Esophagus squamous epithelium (tissue), 5 donors: Measurements from ENCODE around the gene IQCE. TPM values are rescaled to one million over a fixed set of nuclear protein-coding genes. Genes with fewer than 3 reads are reported as not detected.
A peak's percentile ranks its signal among the peaks of the same experiment; 100 is the strongest.

Experiments
- DNase-seq: peaks from one replicate; lab custom pipeline; 2025; lab: John Stamatoyannopoulos, UW
- H3K27ac ChIP-seq, 4 donors: fragments of 200-600 bp; sonication (generic); one replicate each; pipeline ENCODE4 v1.5.1; 2016 to 2019; ENCODE audit warnings: mild to moderate bottlenecking in 1 of 4
- H3K27me3 ChIP-seq, 4 donors: fragments of 200-600 bp; sonication (generic); 1 replicate in 3 of 4; 2 replicates in 1 of 4; pipeline versions ENCODE4 v1.5.1 to v1.6.0; 2017 to 2021; ENCODE audit warnings: antibody characterized with exemption in 1 of 4
- H3K36me3 ChIP-seq, 3 donors: fragments of 200-600 bp; sonication (generic); one replicate each; pipeline ENCODE4 v1.5.1; 2016 to 2019
- H3K4me1 ChIP-seq, 3 donors: fragments of 200-600 bp; sonication (generic); one replicate each; pipeline ENCODE4 v1.5.1; 2017 to 2019
- H3K4me3 ChIP-seq, 4 donors: fragments of 200-600 bp; sonication (generic); 1 replicate in 3 of 4; 2 replicates in 1 of 4; pipeline ENCODE4 v1.5.1; 2016 to 2019; ENCODE audit warnings: mild to moderate bottlenecking in 2 of 4, moderate library complexity in 1 of 4
- H3K9me3 ChIP-seq, 3 donors: fragments of 200-600 bp; sonication (generic); one replicate each; pipeline ENCODE4 v1.5.1; 2016 to 2019
- CTCF ChIP-seq, 6 experiments: fragments of 450-650 bp in 4 of 6; fragments of 200-600 bp in 2 of 6; sonication (generic) in 2 of 6; IDR thresholded peaks; one replicate each; pipeline ENCODE4 v1.5.1; 2016 to 2019; ENCODE audit warnings: antibody characterized with exemption in 6 of 6, mild to moderate bottlenecking in 4 of 6, moderate library complexity in 4 of 6
- POLR2A ChIP-seq, 4 donors: fragments of 450-650 bp; IDR thresholded peaks; one replicate each; pipeline ENCODE4 v1.6.1; 2017; ENCODE audit warnings: antibody characterized with exemption in 4 of 4, mild to moderate bottlenecking in 4 of 4, moderate library complexity in 3 of 4
- WGBS, 2 donors: methylation state at CpG; one replicate each; pipeline ENCODE4 v1.1.5; 2018; 5-methylcytosine and 5-hydroxymethylcytosine counted together
- intact Hi-C: fragments of 100-400 bp; cut with DNase I; formaldehyde crosslinking; loops from one replicate; pipeline ENCODE4 v1.15.0; 2022
- total RNA-seq, 4 donors: library from RNA; depleted of rRNA; stranded (reverse); fragments of >200 nt; gene quantifications; one replicate each; pipeline ENCODE4 v1.1.0, GENCODE V29; 2016
- donor health status: DM: yes; HTN: yes; CAD: no.

IQCE gene
- total RNA-seq, 4 donors from 2014 or later = 4.5 to 10.6 (median 6.3) TPM

DNA sequence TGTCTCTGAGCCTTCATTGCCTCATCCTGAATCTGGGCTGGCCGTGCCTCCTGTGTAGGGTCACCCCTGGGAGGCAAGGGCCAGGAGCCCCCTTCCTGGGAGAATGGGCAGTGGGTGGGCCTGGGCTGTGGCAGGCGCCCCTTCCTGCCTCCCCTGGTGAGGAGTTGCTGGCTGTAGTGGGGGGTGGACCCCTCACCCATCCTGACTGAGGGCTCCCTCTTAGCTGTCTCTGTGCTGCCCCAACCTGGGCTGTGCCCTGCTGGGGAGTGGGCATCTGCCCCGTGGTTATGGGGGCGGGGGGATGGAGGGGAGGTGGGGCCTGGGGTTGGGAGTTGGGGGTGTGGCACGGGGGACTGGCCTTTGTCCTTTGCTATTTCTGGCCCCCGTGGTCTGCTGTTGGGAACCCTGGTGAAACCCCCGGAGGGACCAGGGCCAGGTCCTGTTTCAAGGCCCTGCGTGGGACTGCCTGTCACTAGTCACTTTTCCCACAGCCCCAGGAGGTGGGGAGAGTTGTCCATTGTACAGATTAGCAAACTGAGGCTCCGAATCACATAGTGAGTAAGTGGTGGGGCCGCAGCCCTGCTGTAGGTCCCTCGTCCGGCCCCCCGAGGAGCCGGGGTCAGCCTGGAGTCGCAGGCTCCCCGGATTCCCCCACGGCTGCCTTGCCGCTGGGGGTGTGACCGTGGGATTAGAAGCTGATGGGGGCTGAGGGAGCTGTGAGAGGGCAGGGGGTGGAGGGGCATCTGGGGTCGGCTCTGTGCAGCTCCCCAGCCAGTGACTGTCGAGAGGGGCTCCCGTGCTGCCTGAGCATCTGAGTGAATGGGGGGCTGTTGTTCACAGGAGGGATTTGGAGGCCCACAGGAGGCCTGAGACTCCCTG is 75.7 kb downstream of the IQCE start:
- Histone ChIP-seq H3K27me3 (no peaks in the 10 kb centered on the region), H3K27ac (peak overlapping the region; percentile 79 to 92 (median 84)), H3K36me3 (no peaks in the 10 kb centered on the region), H3K9me3 (no peaks in the 10 kb centered on the region), H3K4me3 (peak overlapping the region in 3 of 4 donors; percentile 57 to 86 (median 84)), H3K4me1 (peaks cover 49 to 96% (median 57%) of the 10 kb centered on the region in 3 donors)
- intact Hi-C loops = no loop called here
- TF ChIP-seq CTCF (IDR thresholded peaks at IDR 0.05) (no peak), POLR2A (IDR thresholded peaks at IDR 0.05) (no peak)
- DNase-seq = no peak
- 90% methylated on average over 6 of the region's 22 CpGs; no CpG with 5 or more reads in 1 of the 2 donors for WGBS, 2 donors

DNA sequence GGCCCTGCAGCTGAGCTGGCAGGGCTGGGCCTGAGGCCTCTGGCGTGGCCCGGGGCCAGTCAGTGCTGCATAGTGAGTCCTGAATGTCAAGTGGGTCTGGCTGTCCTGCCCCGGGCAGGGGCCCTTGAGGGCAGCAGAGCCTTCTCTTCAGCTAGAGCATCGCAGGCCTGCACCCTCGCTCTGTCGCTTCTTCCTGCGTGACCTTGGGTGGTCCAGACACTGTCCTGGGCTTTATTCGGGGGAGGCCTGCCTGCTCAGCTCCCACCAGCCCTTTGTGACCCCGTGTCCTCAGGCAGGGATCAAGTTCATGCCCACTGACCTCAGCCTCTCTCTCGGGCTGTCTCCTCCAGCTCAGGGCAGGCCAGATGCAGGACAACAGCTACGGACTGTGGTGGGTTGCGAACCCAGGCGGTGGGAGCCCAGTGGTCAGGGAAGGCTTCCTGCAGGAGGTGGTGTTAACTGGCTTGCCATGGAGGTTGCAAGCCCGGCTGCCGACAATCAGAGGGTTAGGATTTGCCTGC is 76.4 kb downstream of the IQCE start:
- DNase-seq = no peak
- no peak for TF ChIP-seq CTCF (IDR thresholded peaks at IDR 0.05)
- TF ChIP-seq POLR2A (IDR thresholded peaks at IDR 0.05) = no peak
- WGBS, 2 donors = 95 to 100% methylated on average over 3 to 5 of the region's 15 CpGs
- Histone ChIP-seq H3K4me3 (no peak overlapping the region), H3K27me3 (no peaks in the 10 kb centered on the region), H3K36me3 (no peaks in the 10 kb centered on the region), H3K27ac (peak overlapping the region in 1 of 4 donors; percentile 17), H3K4me1 (peaks cover 46 to 96% (median 51%) of the 10 kb centered on the region in 3 donors), H3K9me3 (no peaks in the 10 kb centered on the region)
- intact Hi-C loops = no loop called here

DNA sequence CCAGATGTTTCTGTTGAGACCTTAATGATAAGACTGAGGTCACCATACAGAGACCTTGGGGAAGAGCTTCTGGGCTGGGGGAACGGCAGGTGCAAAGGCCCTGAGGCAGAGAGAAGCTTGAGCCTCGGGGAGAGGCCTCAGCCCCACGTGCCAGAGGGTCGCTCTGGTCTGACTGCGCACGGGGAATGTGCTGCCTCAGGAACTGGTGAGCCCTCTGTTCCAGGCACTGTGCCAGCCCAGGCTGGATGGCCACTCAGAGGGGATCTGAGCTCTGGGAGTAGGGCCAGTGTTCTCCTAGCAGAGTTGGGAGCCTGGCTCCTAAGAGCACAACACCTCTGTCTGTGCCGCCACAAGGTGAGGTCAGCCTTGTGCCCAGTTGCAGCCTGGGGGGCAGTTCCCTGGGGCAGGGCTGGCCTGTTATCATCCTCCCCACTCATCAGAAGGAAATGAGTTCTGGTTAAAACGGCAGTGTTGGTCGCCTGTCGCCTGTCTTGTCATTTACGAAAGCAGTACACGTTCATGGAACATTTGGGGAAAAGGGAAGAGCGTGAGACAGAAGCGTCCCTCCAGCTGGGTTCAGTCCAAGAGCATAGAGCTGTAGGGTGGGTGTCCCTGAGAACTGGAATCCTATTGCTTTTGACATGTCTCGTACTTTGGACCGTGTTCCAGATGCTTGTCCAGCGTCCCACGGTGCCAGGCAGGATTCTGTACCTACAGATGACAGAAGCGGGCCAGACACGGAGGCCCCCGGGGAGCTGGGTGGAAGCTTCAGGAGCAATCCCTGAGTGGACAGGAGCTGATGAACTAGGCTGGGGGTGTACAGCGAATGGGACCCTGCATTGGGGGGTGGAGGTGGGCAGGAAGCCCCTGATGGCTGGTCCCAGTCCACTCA is 77.3 kb downstream of the IQCE start:
- Histone ChIP-seq H3K4me3 (no peak overlapping the region), H3K36me3 (no peaks in the 10 kb centered on the region), H3K9me3 (no peaks in the 10 kb centered on the region), H3K4me1 (peaks cover 50 to 96% (median 50%) of the 10 kb centered on the region in 3 donors), H3K27ac (peak overlapping the region in 2 of 4 donors; percentile 65 to 71), H3K27me3 (no peaks in the 10 kb centered on the region)
- WGBS, 2 donors = 84% methylated on average over 12 to 18 of the region's 22 CpGs
- TF ChIP-seq POLR2A (IDR thresholded peaks at IDR 0.05) = no peak
- no peak for TF ChIP-seq CTCF (IDR thresholded peaks at IDR 0.05)
- intact Hi-C loops = no loop called here
- no peak for DNase-seq

DNA sequence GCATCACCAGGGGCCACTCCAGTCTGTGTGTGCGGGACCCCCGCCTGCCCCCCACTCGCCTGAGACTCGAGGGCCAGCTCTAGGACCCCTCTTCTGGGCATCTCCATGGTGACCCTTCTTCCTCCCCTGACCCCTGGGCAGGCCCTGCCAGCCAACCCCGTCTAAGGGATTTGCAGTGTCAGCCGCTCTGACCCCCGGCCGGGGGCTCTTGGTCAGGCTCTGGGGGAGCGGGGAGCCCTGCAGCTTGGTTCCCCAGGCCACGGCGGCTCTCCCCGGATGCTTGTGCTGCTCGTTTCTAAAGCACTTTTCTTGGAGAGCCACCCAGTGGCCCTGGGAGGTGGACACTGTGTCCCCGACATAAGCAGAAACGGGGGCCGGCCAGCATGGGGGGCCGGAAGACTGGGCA is 78.3 kb downstream of the IQCE start:
- H3K4me3 ChIP-seq = no peak overlapping the region
- TF ChIP-seq CTCF (IDR thresholded peaks at IDR 0.05) (no peak), POLR2A (IDR thresholded peaks at IDR 0.05) (no peak)
- H3K27ac ChIP-seq = peak overlapping the region in 3 of 4 donors; percentile 40 to 71 (median 65)
- H3K4me1 ChIP-seq = peaks cover 55 to 100% (median 57%) of the 10 kb centered on the region in 3 donors
- no peaks in the 10 kb centered on the region for H3K9me3 ChIP-seq
- no peak for DNase-seq
- H3K36me3 ChIP-seq = no peaks in the 10 kb centered on the region
- 97% methylated on average over 6 of the region's 17 CpGs; no CpG with 5 or more reads in 1 of the 2 donors for WGBS, 2 donors
- no peaks in the 10 kb centered on the region for H3K27me3 ChIP-seq
- intact Hi-C loops = no loop called here
